ENCODE data around the gene ZNF319. TPM values are rescaled to one million over a fixed set of nuclear protein-coding genes. Genes with fewer than 3 reads are reported as not detected.

ZNF319 gene
- total and polyA plus RNA-seq, 4 experiments from 2014 or later = 2.3 to 20.5 (median 18.1) TPM

DNA sequence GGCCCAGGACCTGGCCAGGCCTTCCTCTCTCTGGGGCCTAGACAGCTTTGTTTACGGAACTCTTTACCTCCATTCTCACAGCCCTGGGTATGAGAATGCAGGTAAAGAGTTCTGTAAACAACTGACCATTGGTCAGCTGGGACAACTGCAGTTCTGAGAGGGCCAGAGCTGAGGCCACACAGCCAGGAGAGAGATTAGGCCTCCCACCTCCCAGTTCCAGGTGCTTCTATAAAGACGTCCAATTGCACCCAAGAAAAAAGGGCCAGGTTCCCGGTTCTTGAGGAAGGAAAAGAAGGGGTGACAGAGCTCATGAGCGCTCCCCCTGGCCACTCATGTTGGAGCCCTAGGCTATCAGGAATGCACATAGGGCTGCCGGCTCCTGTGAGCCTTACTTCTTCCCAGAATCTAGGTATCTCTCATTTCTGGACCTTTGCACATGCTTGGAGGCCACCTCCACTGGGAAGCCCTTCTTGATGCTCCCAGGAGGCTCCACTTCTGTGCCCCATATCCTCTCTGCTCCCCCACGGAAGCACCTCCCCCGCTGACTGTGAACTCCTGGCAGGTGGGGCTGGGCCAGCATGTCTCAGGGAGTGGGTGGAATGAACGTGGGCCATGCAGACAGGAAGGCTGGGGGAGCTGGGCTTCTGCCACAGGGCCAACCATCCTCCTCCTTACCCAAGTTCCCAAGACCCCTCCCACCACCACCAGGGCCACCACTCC is 42.6 kb downstream of the ZNF319 start:
- intact Hi-C loops (cut with micrococcal nuclease) = no loop called here
- H3K9me3 Mint-ChIP-seq = no peaks in the 10 kb centered on the region

DNA sequence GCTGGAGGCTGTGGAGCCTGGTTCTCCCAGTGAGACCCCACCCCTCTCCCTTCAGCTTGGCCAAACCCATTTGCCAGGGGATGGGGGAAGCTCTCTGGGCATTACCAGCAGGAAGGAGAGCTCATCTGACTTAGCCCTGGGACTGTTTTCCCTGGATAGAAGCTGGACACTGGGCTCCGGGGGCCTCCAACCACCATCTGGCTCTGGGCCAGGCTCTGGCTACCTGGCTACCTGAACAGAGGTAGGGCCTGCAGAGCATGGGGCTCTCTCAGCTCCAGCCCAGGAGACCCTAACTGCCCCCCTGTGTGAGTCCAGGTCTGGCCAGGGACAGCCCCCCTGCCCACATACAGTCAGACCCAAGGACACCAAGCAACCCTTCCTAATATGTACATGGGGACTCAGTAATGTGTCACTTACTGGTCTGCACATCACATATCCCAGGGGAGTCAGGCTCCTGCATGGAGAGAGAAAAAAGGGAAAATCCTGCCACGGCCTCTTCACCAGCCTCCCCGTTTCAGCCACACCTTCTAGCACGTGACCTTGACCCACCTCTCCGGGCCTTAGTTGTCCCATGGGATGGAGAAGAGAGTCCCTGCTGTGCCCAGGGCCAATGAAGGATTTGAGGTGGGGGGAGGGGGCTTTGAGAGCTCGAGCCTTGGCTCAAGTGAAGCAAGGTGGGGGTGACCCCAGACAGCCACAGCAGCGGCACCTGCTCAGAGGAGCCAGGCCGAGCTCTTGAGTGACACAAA is 43.4 kb downstream of the ZNF319 start:
- Histone ChIP-seq H3K9me3 (ENCODE audit: control insufficient read depth in 1 of 2, low read length in 2 of 2) (no peaks in the 10 kb centered on the region), H3K4me3 (ENCODE audit: low read length in 2 of 2) (no peak overlapping the region), H3K4me1 (ENCODE audit: insufficient read depth, low read length) (no peaks in the 10 kb centered on the region), H3K27ac (ENCODE audit: low read depth, low read length) (no peak overlapping the region), H3K27me3 (ENCODE audit: insufficient read depth, low read length) (no peaks in the 10 kb centered on the region), H3K36me3 (ENCODE audit: insufficient read depth, low read length) (no peaks in the 10 kb centered on the region)
- Mint-ChIP-seq H3K9me3 (no peaks in the 10 kb centered on the region), H3K36me3 (no peaks in the 10 kb centered on the region), H3K4me1 (no peaks in the 10 kb centered on the region), H3K27ac (no peak overlapping the region), H3K27me3 (peaks cover 2 to 3% of the 10 kb centered on the region in 2 donors), H3K4me3 (no peak overlapping the region)
- no peak for DNase-seq
- intact Hi-C loops (cut with micrococcal nuclease) = no loop called here
- ChIA-PET POLR2A (ENCODE audit: partially characterized antibody) (no interaction called here), CTCF (ENCODE audit: partially characterized antibody) (no interaction called here)

More for the DNA sequence above, 42.6 kb downstream of the ZNF319 start:
- ChIA-PET CTCF (ENCODE audit: partially characterized antibody) (no interaction called here), POLR2A (ENCODE audit: partially characterized antibody) (no interaction called here)
- no peak for DNase-seq
- Mint-ChIP-seq H3K4me3 (no peak overlapping the region), H3K36me3 (no peaks in the 10 kb centered on the region), H3K27ac (peak overlapping the region in 1 of 7 donors; percentile 18), H3K4me1 (no peaks in the 10 kb centered on the region), H3K27me3 (peaks cover 2 to 3% of the 10 kb centered on the region in 2 donors)
- H3K36me3 ChIP-seq (ENCODE audit: insufficient read depth, low read length) = no peaks in the 10 kb centered on the region
- H3K27me3 ChIP-seq (ENCODE audit: insufficient read depth, low read length) = no peaks in the 10 kb centered on the region
- H3K4me3 ChIP-seq (ENCODE audit: low read length in 2 of 2) = no peak overlapping the region
- no peaks in the 10 kb centered on the region for H3K4me1 ChIP-seq (ENCODE audit: insufficient read depth, low read length)
- H3K27ac ChIP-seq (ENCODE audit: low read depth, low read length) = no peak overlapping the region
- no peaks in the 10 kb centered on the region for H3K9me3 ChIP-seq (ENCODE audit: control insufficient read depth in 1 of 2, low read length in 2 of 2)

DNA sequence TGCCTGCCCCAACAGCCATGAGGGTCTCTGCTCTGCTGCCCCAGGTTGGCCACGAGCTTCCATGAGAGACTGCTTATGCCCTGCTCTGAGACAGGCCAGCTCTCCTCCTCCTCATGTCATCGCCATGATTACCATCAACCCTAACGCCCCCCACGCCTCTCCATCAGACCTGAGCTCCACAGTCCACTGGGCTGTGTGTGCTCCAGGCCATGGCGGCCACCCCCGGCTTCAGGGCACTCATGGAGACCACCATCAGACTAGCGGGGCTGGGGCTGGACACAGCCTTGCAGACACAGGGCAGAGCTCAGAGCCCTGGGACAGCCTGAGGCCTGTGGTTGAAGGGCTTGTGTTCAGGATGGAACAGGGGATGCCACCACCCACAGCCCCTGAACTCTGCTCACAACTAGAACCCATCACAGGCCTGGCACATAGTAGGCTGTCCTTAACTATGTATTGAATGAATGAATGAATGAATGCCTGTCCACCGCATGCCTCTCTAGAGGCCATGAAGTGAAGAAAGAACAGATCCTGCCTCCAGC is 44.1 kb downstream of the ZNF319 start:
- H3K4me1 Mint-ChIP-seq = no peaks in the 10 kb centered on the region
- no peak overlapping the region for H3K4me3 ChIP-seq (ENCODE audit: low read length in 2 of 2)
- no peak overlapping the region for H3K27ac ChIP-seq (ENCODE audit: low read depth, low read length)
- no peaks in the 10 kb centered on the region for H3K9me3 ChIP-seq (ENCODE audit: control insufficient read depth in 1 of 2, low read length in 2 of 2)
- no peaks in the 10 kb centered on the region for H3K36me3 Mint-ChIP-seq
- ChIA-PET POLR2A (ENCODE audit: partially characterized antibody) (no interaction called here), CTCF (ENCODE audit: partially characterized antibody) (no interaction called here)
- peaks cover 2 to 3% of the 10 kb centered on the region in 2 donors for H3K27me3 Mint-ChIP-seq
- no peaks in the 10 kb centered on the region for H3K27me3 ChIP-seq (ENCODE audit: insufficient read depth, low read length)
- no peaks in the 10 kb centered on the region for H3K9me3 Mint-ChIP-seq
- no peak overlapping the region for H3K27ac Mint-ChIP-seq
- intact Hi-C loops (cut with micrococcal nuclease) = no loop called here
- no peaks in the 10 kb centered on the region for H3K4me1 ChIP-seq (ENCODE audit: insufficient read depth, low read length)
- DNase-seq = no peak
- no peak overlapping the region for H3K4me3 Mint-ChIP-seq
- H3K36me3 ChIP-seq (ENCODE audit: insufficient read depth, low read length) = no peaks in the 10 kb centered on the region

DNA sequence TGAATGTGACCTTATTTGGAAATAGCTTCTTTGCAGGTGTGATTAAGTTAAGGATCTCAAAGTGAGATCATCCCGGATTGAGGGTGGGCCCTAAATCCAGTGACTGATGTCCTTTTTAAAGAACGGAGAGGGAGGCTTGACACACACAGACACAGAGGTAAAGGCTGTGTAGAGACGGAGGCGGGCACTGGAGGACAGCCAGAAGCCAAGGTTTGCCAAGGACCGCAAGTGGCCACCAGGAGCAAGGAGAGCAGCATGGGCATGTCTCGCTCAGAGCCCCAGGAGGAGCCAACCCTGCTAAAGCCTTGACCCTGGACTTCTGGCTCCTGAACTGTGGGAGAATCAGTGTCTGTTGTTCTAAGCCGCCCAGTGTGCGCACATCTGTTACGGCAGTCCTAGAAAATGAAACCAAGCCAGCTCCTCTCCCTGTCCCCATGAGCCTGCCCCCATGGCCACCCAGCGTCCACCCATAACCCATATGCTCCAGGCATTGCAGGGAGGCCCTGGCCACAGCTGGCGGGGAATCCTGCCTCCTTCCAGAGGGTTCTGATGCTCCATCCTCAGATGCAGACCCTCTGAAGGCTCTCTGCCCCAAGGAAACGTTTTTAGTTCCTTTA is 44.8 kb downstream of the ZNF319 start:
- H3K4me3 Mint-ChIP-seq = no peak overlapping the region
- H3K9me3 ChIP-seq (ENCODE audit: control insufficient read depth in 1 of 2, low read length in 2 of 2) = no peaks in the 10 kb centered on the region
- H3K27ac Mint-ChIP-seq = no peak overlapping the region
- no peaks in the 10 kb centered on the region for H3K36me3 ChIP-seq (ENCODE audit: insufficient read depth, low read length)
- no peaks in the 10 kb centered on the region for H3K9me3 Mint-ChIP-seq
- CTCF ChIA-PET (ENCODE audit: partially characterized antibody) = no interaction called here
- intact Hi-C loops (cut with micrococcal nuclease) = no loop called here
- H3K36me3 Mint-ChIP-seq = no peaks in the 10 kb centered on the region
- H3K4me1 Mint-ChIP-seq = no peaks in the 10 kb centered on the region
- no peak overlapping the region for H3K27ac ChIP-seq (ENCODE audit: low read depth, low read length)
- DNase-seq = no peak
- no peak overlapping the region for H3K4me3 ChIP-seq (ENCODE audit: low read length in 2 of 2)
- POLR2A ChIA-PET (ENCODE audit: partially characterized antibody) = no interaction called here
- H3K27me3 ChIP-seq (ENCODE audit: insufficient read depth, low read length) = no peaks in the 10 kb centered on the region
- H3K4me1 ChIP-seq (ENCODE audit: insufficient read depth, low read length) = no peaks in the 10 kb centered on the region
- H3K27me3 Mint-ChIP-seq = peaks cover 2 to 3% of the 10 kb centered on the region in 2 donors

DNA sequence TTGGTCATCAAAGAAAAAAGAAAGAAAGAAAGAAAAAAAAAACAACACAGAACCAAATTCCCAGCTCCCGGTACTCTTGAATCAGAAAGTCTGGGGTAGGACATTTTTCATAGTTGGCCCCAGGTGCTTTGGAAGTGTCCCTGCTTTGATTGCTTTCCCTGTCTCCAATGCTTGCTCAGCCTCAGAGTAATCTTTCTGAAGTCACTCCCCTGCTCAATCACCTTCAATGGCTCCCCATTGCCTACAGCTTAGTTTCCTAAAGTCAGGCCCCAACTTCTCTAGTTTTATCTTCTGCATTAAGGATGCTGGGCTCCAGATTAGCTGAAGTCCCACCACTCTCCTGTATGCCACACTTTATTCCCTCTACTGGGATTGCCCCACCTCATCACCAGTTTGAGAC is 46.6 kb downstream of the ZNF319 start:
- no peaks in the 10 kb centered on the region for H3K4me1 ChIP-seq (ENCODE audit: insufficient read depth, low read length)
- ChIA-PET POLR2A (ENCODE audit: partially characterized antibody) (no interaction called here), CTCF (ENCODE audit: partially characterized antibody) (no interaction called here)
- no peak overlapping the region for H3K27ac ChIP-seq (ENCODE audit: low read depth, low read length)
- Mint-ChIP-seq H3K27me3 (peaks cover 0 to 3% of the 10 kb centered on the region in 2 donors), H3K4me3 (no peak overlapping the region), H3K27ac (peak overlapping the region in 1 of 7 donors; percentile 13), H3K4me1 (no peaks in the 10 kb centered on the region), H3K9me3 (peaks cover 0 to 2% (median 0%) of the 10 kb centered on the region in 8 donors), H3K36me3 (no peaks in the 10 kb centered on the region)
- no peaks in the 10 kb centered on the region for H3K27me3 ChIP-seq (ENCODE audit: insufficient read depth, low read length)
- intact Hi-C loops (cut with micrococcal nuclease) = no loop called here
- no peak overlapping the region for H3K4me3 ChIP-seq (ENCODE audit: low read length in 2 of 2)
- no peaks in the 10 kb centered on the region for H3K9me3 ChIP-seq (ENCODE audit: control insufficient read depth in 1 of 2, low read length in 2 of 2)
- no peaks in the 10 kb centered on the region for H3K36me3 ChIP-seq (ENCODE audit: insufficient read depth, low read length)
- no peak for DNase-seq

DNA sequence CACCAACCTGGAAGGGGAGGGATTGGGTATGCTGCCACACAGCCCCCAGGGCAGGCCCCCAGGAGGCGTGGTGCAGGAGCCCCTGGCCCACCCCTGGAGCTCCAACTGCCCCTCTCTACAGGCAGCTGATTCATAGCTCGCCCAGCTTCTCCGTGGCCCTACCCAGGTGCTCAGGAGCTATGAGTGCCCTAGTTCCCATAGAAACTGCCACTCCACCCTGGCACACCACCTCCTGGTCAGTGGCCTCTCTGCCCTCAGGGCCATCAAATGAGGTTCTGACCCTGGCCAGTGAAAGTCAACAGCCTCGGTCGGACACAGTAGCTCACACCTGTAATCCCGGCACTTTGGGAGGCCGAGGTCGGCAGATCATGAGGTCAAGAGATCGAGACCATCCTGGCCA is 47.6 kb downstream of the ZNF319 start:
- H3K9me3 ChIP-seq (ENCODE audit: control insufficient read depth in 1 of 2, low read length in 2 of 2) = no peaks in the 10 kb centered on the region
- no peak overlapping the region for H3K4me3 ChIP-seq (ENCODE audit: low read length in 2 of 2)
- H3K27ac ChIP-seq (ENCODE audit: low read depth, low read length) = no peak overlapping the region
- no peaks in the 10 kb centered on the region for H3K4me1 Mint-ChIP-seq
- intact Hi-C loops (cut with micrococcal nuclease) = no loop called here
- no peaks in the 10 kb centered on the region for H3K36me3 Mint-ChIP-seq
- DNase-seq = no peak
- peaks cover 0 to 3% of the 10 kb centered on the region in 2 donors for H3K27me3 Mint-ChIP-seq
- H3K4me3 Mint-ChIP-seq = no peak overlapping the region
- H3K9me3 Mint-ChIP-seq = peaks cover 0 to 2% (median 0%) of the 10 kb centered on the region in 8 donors
- no peaks in the 10 kb centered on the region for H3K27me3 ChIP-seq (ENCODE audit: insufficient read depth, low read length)
- POLR2A ChIA-PET (ENCODE audit: partially characterized antibody) = no interaction called here
- CTCF ChIA-PET (ENCODE audit: partially characterized antibody) = no interaction called here
- H3K27ac Mint-ChIP-seq = no peak overlapping the region
- H3K4me1 ChIP-seq (ENCODE audit: insufficient read depth, low read length) = no peaks in the 10 kb centered on the region
- no peaks in the 10 kb centered on the region for H3K36me3 ChIP-seq (ENCODE audit: insufficient read depth, low read length)

DNA sequence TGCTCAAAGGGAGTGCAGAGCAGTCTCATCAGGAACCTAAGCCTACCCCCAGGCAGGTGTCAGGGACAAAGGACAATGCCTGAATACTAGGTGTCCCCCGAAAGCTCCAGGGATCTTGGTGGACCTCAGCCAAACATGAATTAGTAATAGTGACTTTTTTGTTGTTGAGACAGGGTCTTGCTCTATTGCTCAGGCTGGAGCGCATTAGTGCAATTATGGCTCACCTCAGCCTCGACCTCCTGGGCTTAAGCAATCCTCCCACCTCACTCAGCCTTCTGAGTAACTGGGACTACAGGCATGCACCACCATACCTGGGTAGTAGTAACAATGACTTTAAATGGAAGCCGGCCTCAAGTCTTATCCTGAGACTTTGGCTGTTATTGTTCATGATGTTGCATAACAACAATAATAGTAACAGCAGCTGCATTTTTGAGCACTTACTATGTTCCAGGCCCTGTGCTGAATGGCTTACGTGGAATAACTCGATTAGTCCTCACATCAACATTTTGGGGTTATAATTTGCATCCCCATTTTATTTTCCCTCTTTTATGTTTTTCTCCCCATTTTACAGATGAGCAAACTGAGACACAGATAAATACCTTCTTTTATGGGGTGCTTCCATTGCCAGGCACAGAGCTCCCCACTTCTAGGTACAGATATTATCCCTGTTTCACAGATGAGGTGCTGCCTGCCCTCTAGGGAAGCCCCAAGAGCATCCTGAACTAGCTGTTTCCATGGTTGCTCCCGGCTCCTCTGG is 49.1 kb downstream of the ZNF319 start:
- Mint-ChIP-seq H3K4me1 (no peaks in the 10 kb centered on the region), H3K4me3 (no peak overlapping the region), H3K27ac (no peak overlapping the region), H3K27me3 (peaks cover 0 to 3% of the 10 kb centered on the region in 2 donors), H3K36me3 (no peaks in the 10 kb centered on the region), H3K9me3 (peaks cover 0 to 2% (median 0%) of the 10 kb centered on the region in 8 donors)
- H3K36me3 ChIP-seq (ENCODE audit: insufficient read depth, low read length) = no peaks in the 10 kb centered on the region
- no peaks in the 10 kb centered on the region for H3K9me3 ChIP-seq (ENCODE audit: control insufficient read depth in 1 of 2, low read length in 2 of 2)
- DNase-seq = no peak
- no peak overlapping the region for H3K27ac ChIP-seq (ENCODE audit: low read depth, low read length)
- H3K4me3 ChIP-seq (ENCODE audit: low read length in 2 of 2) = no peak overlapping the region
- ChIA-PET CTCF (ENCODE audit: partially characterized antibody) (no interaction called here), POLR2A (ENCODE audit: partially characterized antibody) (no interaction called here)
- no peaks in the 10 kb centered on the region for H3K4me1 ChIP-seq (ENCODE audit: insufficient read depth, low read length)
- intact Hi-C loops (cut with micrococcal nuclease) = no loop called here
- H3K27me3 ChIP-seq (ENCODE audit: insufficient read depth, low read length) = no peaks in the 10 kb centered on the region

Data from CD4-positive, alpha-beta memory T cell (primary cell).